Nucleus accumbens (tissue), 56 donors: ENCODE data around the gene NAALADL2.
"Not testable (repeated sequence)": the region's sequence is repeated elsewhere in the genome, so short reads cannot be mapped to it uniquely, and the experiment has no call there.

Experiments
- DNase-seq, 56 donors: peaks; one replicate each; lab custom pipeline; 2025; lab: John Stamatoyannopoulos, UW

The NAALADL2 gene

DNA sequence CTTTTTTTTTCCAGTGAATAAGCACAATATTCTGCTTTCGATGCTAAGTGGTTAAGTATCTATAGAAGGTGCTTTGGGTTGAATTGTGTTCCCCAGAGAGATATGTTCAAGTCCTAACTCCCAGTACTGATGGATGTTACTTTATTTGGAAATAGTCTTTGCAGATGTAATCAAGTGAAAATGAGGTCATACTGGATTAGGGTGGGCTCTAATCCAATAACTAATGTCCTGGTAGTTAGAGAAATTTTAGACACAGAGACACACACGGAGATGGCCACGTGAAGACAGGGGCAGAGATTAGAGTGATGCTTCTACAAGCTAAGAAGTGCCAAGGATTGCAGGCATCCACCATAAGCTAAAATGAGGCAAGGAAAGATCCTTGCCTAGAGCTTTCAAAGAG is 662.3 kb downstream of the NAALADL2 start:
- no peak for DNase-seq

DNA sequence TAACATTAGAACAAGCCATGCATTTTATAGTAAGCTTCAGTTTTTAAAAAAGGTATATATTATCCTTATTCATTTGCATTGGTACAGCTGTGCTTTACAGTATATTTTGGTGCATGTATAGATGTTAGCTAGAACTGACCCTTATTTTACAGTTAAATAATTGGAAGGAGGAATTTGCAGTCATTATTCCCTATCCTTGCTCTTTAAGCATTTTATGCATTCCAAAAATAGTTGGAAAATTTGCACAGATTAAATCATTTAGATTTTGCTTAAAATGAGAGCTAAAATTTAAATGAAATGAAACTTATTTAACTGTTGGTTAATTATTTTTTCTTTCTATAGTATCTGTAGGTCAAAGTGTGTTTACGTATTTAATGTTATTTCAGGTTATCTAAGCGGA is 667.1 kb downstream of the NAALADL2 start:
- no peak for DNase-seq

DNA sequence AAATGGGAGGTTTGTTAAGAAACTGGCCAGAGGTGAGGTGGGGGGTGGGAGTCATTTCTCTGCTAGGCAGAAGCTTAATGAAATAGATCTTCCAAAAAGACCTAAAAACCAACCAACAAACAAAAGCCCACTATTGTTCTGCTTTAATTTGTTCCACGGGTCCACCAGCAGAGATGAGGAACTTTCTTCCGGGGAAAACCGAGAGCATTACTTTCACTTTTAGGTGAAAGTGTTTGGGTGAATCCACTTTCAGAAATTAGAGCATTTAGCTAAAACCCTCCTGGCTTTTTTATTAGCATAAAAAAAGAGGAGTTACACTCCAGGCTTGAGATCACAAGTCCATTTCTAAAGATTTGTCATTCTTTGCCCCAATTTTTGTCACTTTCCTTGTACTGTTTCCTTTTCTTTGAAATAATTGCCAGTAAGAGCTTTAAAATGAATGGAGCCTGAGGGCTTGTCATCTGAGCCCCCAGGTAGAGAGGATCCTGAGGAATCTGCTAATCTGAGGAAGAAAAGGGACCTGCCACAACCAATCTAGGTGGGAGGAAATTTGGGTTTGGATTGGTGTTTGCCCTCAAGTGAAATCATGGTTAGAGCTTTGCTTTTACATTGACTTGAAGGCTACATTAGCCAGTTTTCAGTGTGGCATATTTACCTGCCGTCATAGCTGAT is 667.6 kb downstream of the NAALADL2 start:
- DNase-seq = no peak

DNA sequence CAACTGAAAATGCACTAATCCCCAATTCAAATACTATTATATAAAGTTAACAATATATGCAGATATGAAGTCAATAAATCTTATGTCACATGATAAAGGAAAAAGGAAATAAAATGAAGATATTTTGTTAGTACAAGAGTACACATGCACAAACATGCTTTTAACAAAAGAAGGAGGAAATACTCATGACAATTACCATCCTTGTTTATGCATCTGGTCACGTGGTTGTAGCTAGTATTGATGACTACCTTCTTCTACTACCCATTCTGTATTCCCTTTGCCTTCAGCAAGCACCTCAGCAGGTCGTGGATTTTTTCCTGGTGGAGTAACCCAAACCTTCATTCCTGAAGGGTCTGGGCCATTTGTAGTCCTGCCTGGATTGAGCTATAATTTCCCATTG is 669.6 kb downstream of the NAALADL2 start:
- DNase-seq = not testable (repeated sequence)

DNA sequence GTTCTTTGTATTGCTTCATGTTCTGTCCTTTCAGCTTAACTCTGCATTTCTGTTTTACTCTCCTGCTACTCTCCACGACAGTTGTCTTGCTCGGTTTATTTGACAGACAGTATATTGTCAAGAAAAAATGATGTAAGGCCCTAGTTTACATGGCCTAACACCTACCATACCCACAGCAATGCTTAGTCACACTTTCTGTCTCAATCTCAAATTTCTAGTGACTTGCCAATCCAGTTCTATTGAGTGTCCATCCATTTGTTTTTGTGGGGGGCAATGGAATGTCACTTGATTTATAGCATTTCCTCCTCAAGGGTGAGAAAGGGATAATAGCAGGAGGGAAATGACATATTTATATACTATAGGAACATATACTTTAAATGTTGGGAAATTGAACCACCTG is 676.2 kb downstream of the NAALADL2 start:
- DNase-seq = no peak

DNA sequence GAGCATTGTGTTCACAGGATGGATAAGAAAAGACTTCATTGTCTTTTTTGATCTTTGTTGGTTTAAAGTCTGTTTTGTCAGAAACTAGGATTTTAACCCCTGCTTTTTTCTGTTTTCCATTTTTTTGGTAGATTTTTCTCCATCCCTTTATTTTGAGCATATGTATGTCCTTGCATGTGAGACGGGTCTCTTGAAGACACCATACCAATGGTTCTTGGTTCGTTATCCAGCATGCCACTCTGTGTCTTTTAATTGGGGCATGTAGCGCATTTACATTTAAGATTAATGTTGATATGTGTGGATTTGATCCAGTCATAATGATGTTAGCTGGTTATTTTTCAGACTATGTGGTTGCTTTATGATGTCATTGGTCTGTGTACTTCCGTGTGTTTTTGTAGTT is 687.0 kb downstream of the NAALADL2 start:
- no peak for DNase-seq

DNA sequence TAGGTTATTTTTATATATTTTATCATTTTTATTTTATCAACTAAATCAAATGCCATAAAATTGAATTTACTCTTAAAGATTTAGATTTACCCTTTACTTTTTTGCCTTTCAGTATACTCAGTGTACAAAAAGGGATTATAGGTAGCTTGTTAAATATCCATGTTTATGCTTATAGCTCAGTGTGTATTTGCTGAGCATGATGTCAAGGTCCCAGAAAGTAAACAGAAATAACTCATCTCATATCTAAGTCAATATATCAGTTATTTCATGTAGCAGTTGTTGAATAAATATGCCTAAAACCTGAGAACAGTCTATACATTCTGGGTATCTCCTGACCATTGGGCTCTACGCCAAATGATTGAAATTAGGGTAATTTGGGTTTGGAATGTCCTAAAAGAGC is 693.8 kb downstream of the NAALADL2 start:
- no peak for DNase-seq

DNA sequence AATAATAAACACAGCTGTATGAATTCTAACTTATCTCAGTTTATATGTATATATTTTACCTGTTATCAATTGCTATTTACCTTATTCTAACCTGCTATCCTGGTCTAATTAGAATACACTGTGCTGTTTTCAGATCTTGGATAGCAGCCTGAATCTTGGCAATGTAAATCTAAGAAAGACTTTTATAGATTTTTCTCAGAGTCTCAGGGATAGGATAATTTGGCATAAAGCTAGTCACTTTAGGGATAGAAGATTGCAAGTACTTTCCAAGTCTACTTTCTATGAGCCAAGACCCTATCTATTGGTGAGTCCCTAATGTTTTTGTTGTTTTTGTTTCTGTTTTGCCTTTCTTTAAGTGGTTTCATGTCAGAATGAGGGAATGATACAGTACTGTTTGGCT is 695.7 kb downstream of the NAALADL2 start:
- no peak for DNase-seq

DNA sequence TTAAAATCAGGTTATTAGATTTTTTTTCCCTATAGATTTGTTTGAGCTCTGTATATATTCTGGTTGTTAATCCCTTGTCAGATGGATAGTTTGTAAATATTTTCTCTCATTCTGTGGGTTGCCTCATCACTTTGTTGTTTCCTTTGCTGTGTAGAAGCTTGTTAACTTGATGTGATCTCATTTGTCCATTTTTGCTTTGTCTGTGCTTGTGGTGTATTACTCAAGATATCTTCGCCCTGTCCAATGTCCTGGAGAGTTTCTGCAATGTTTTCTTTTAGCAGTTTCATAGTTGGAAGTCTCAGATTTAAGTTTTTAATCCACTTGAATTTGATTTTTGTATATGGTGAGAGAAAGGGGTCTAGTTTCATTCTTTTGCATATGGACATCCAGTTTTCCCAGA is 699.1 kb downstream of the NAALADL2 start:
- no peak for DNase-seq

DNA sequence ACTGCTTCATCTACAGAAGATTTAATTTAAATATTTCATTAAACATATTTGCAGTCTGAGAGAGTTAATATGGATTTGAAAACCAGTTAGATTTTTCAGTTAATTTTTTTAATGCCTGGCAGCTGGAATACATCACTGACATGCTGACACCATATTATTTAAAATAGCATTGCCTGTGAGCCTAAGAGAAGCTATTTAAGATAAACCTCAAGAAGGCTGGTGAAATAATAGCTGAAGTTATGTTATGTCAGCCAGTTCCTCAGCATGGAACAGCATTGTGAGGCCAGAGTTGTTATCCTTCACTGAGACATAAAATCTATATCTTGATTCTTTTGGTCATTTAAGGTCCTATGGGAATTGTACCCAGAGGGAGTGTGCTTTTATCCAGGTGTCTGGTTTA is 705.2 kb downstream of the NAALADL2 start:
- no peak for DNase-seq

DNA sequence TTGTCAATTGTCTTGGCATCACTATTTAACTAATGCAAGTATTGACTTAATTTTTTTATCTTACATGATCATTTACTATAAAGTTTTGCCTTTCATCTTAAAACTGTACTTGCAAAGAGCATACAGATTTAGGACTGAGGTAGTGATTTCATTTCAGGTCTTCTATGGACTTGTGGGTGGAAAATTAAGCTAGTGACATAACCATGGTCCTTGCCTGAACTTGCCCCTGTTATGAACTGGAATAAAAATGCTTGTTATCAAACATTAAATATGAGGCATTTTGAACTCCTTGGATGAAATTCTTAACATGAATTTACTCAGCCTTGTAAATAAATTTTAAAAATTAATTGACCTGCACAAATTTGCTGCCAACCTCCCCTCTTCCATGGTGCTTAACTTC is 712.0 kb downstream of the NAALADL2 start:
- DNase-seq = no peak

DNA sequence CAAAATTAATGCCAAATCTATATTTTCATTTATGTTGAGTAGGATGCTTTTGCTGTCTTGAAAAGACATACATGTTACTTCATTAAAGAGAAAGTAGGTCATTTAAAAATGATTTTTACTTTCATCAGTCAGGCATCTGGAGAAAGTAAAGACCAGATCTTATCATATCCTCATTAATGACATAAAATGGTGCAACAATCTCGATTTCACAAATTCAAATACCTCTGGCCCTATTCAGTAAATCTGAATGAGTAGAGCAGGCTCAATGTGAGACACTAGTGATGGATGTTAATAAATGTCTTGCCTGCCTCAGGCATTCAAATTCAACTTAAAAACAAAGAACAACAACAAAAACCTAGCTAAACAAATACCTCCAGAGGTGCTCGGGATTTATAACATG is 714.1 kb downstream of the NAALADL2 start:
- DNase-seq = no peak

DNA sequence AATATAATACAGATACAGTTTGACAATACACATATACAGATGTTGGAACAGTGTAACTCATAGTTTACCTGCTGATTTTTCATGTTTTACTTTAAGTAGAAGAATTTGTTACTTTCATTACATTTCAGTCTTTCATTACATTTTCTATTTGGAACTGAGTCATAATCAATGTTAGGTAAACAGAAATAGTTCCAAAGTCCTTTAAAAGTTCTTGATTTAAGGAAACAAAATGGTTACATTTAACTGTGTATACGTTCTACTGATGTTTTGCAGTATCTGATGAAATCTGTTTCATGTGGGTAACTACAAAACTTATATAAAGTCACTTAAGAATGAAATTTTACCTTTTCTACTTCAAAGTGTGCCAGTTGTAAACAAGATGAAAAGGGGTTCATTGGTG is 721.2 kb downstream of the NAALADL2 start:
- no peak for DNase-seq

DNA sequence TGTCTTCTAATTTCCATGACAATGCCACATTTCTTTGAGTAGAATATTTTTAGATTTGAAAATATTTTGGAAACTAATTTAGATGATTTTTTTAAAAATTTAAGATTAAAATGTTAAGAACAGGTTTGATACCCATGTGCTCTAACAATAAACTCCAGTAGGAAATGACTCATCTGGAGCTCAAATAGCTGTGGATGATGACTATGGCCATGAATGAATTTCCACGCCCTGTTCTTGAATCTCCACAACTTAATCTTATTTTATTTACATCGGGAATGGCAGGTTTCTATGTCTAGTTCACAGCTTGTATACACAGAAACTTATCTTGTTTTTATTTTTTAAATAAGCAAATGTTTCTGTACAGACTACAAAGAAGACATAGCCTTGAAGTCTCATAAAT is 726.8 kb downstream of the NAALADL2 start:
- no peak for DNase-seq

DNA sequence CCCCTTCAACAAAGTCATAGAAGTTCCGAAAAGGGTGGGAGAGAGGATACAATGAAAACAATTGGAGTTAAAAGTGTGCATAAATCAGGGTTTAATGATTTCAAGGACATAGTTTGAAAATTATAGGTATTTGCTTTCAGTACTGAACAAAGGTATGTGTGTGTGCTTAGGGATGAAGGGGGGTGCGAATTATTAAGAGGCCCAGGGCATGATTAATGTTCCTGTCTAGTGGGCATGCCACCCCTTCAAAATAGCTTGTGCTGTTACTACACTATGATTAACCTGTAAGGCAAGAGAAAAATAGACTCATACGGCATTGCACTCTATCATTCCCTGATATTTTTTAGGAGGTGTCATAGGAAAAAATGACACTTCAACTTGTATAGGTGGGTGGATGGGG is 731.6 kb downstream of the NAALADL2 start:
- no peak for DNase-seq

DNA sequence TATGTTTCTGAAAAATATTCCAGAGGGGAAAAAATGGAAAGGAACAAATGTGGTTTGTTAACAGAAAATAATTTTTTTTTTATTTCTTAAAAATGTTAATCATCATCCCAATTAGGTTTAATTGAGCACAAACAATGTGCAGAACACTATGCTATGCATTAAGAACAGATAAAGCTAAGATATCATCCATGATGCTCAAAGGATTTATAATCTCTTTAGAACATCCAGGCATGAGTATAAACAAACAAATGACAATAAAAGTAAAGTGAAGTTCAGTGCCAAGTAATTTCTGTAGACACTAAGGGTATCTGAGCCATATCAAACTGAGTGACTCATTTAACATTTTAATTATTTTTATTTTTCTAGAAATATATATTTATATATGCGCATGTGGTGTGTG is 732.2 kb downstream of the NAALADL2 start:
- no peak for DNase-seq

DNA sequence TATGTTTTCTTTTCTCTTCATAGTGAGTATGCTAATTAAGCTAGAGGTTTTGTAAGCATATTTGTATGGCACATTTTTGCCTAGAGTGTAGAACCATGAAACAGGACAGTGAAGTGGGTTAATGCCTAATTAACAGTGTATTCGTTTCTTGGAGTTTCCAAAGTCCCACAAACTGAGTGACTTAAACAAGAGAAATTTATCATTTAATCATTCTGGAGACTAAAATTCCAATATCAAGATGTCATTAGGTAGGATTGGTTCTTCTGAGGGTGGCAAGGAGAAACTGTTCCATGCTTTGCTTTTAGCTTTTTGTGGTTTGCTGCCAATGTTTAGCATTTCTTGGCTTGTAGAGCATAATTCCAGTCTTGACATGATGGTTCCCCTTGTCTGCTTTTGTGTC is 734.2 kb downstream of the NAALADL2 start:
- no peak for DNase-seq

DNA sequence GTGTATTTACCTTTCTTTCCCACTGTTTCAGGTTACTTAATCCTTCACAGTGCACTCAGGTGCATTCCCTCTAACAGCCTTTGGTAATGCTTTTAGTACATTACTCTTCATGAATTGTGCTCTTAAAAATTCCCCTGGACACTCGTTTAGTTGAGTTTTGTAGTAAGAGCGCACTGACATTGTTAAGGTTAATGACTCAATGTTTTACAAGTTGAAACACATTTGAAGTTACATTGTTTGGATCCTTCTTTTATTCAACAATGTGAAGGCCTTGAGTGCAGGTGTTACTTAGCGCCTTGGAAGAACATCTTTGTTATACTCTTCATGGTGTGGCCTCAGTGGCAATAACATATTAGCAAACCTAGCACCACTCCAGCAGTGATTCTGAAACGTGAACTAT is 739.6 kb downstream of the NAALADL2 start:
- no peak for DNase-seq

DNA sequence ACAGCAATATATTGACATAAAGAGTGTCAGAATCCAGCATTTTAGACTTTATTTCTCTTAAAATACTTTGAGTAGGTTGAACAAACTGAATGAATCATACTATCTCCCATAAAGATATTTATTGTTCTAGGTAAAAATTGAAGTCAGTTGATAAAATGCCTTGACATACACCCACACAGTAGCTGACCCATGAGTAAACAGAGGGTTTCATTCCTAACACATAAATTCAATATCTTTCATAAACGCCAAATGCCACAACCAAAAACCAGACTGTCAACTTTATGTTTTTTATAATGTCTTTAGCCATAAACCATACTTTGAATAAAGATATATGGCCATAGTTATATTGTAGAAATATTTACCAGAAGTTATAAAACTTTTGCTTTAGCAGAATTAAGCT is 742.4 kb downstream of the NAALADL2 start:
- DNase-seq = no peak

DNA sequence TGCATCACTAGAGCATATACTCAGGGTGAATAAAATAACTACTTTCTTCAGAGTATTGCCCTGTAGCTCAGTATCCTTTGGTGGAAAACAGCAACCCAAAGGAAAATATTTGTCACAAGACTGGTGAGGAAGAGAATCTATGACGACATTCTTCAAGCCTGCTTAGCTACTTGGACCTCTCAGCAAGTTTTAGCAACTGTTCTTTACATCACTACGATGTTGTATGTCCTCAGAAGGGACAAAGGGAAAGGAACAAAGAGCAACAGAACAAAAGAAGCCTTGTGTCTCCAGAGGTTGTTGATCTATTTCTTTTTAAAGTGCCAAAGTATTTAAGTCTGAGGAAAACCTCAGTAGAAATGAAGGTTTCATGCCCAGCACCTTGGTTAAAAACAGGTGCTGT is 746.7 kb downstream of the NAALADL2 start:
- no peak for DNase-seq

DNA sequence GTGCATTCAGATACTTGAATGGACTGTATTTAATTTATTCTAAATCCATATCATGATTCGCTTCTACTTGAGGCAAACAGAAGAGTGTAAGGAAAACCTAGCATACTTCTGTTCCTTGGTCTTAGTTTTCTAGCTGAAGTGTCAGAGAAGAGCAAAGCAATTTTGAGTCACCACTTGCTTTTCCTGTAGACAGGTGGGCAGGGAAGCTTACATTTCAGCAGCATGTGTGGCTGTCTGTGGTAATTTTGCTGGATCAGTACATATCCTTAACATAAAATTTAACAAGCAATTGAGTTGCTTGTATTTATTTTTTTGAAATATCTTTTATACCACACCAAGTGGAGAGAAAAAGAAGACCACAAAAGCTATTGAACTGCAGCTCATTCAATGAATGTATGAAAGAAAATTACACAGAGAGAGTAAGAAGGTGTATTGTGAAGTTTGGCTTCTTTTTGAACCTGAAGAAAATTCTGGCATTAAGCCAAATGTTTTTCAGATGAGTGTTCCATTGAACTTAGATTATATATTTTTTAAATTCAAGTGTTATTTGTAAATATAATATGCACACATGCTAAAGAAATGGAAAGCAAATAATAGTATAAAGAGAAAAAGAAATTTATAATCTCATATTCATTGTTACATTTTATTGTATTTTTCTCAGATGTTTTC is 747.6 kb downstream of the NAALADL2 start:
- no peak for DNase-seq

DNA sequence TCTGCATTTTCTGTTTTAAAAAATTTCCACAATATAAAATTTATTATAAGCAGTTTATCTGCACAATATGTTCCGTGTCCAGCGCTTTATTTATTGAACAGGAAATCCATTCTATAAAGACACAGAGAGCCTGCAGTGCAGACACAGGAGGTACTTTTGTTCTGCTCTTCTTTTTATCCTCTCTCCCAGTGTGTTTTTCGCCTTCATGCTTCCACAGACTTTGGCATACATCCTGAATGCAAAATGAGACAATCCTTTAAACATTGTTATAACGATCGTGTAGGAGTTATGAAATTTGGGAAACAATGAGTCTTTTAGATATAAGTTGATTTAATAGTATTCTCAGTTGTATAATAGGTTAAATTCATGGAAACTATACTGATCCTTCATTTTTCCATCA is 749.2 kb downstream of the NAALADL2 start:
- no peak for DNase-seq

DNA sequence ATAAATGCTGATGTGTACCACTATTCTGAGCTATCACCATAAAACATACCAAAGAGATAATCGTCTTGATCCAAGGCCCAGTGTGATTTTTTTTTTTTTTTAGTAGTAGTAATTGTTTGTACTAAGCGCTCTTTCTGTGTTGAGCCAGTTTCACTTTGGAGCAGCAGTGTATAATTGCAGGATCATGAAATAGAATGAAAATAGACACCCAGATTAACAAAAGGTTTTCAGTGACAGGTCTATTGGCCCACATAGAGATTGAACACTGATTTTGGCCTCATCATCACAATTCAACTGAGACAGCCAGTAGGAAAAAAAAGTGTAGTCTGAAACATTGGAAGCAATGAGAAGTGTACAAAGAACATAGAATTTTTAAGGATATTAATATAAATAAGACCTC is 749.8 kb downstream of the NAALADL2 start:
- DNase-seq = no peak
